ENCODE data around the gene MYBBP1A.

Gene MYBBP1A

DNA sequence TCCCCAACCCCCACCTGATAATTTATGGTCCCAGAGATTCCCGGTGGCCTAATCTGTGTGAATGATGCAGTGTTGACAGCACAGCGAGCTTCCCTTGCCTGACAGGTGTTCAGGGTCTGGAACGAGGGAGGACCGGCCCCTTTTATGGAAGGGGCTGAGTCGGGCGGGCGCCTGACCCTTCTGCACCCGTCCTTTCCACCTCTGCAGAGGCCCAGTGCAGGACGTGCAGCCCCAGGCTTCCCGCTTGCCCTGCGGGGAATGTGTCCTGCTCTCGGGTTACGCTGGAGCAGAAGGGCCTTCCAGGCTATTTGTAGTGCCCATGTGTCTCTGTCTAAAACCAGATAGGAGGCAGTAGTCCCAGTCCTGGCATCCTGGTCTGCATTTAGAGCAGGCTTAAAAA lies 45.4 kb upstream of the MYBBP1A start:
- TF ChIP-seq, protein P1, sequence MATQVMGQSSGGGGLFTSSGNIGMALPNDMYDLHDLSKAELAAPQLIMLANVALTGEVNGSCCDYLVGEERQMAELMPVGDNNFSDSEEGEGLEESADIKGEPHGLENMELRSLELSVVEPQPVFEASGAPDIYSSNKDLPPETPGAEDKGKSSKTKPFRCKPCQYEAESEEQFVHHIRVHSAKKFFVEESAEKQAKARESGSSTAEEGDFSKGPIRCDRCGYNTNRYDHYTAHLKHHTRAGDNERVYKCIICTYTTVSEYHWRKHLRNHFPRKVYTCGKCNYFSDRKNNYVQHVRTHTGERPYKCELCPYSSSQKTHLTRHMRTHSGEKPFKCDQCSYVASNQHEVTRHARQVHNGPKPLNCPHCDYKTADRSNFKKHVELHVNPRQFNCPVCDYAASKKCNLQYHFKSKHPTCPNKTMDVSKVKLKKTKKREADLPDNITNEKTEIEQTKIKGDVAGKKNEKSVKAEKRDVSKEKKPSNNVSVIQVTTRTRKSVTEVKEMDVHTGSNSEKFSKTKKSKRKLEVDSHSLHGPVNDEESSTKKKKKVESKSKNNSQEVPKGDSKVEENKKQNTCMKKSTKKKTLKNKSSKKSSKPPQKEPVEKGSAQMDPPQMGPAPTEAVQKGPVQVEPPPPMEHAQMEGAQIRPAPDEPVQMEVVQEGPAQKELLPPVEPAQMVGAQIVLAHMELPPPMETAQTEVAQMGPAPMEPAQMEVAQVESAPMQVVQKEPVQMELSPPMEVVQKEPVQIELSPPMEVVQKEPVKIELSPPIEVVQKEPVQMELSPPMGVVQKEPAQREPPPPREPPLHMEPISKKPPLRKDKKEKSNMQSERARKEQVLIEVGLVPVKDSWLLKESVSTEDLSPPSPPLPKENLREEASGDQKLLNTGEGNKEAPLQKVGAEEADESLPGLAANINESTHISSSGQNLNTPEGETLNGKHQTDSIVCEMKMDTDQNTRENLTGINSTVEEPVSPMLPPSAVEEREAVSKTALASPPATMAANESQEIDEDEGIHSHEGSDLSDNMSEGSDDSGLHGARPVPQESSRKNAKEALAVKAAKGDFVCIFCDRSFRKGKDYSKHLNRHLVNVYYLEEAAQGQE (IDR thresholded peaks at IDR 0.05; ENCODE audit: low read depth): no peak
- TF ChIP-seq EP300 (IDR thresholded peaks at IDR 0.05; ENCODE audit: borderline replicate concordance) (no peak), RAD21 (IDR thresholded peaks at IDR 0.05; ENCODE audit: low read depth) (no peak)

DNA sequence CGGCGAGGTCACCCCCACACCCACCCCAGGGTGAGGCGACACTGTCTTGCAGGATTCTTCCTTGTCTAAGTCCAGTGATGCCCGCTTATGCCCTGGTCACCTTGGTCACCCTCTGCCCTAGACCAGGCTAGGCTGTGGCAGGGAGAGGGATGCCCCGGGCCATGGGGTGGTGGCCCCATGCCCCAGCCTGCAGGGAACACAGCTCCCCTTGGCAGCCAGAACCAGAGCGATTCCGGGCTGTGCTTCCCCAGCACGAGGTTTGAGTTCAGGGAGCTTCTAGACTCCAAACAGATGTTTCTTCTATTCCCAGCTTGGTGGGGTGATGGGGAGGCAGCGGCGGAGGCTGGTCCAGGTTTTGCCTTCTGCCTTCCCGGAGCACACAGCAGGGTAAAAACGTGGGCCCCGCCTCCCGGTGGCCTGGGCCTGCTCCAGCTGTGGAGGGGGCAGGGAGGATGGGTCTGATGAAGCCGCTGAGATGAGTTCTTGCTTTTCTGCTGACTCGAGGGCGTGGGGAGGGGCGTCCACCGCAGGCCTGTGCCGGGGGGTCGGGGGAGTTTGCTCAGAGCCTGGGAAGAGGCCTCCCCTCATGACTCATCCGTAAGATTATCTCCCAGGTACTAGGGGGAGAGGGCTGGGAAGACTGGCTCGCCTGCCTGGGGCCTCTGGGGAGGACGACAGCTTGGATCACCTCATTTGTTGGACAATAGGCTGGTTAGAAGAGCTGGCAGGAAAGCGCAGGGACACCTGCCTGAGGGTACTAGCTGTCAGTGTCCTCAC lies 44.5 kb upstream of the MYBBP1A start:
- TF ChIP-seq, protein P2, sequence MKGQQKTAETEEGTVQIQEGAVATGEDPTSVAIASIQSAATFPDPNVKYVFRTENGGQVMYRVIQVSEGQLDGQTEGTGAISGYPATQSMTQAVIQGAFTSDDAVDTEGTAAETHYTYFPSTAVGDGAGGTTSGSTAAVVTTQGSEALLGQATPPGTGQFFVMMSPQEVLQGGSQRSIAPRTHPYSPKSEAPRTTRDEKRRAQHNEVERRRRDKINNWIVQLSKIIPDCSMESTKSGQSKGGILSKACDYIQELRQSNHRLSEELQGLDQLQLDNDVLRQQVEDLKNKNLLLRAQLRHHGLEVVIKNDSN (IDR thresholded peaks at IDR 0.05): no peak
- TF ChIP-seq TEAD4 (IDR thresholded peaks at IDR 0.05) (no peak), CEBPB (IDR thresholded peaks at IDR 0.05) (no peak), RAD21 (IDR thresholded peaks at IDR 0.05; ENCODE audit: low read depth) (no peak), EGR1 (IDR thresholded peaks at IDR 0.05) (no peak), CREB1 (IDR thresholded peaks at IDR 0.05; ENCODE audit: low read depth) (no peak), TAF1 (IDR thresholded peaks at IDR 0.05; ENCODE audit: low read depth) (no peak), EP300 (IDR thresholded peaks at IDR 0.05; ENCODE audit: borderline replicate concordance) (no peak), YY1 (IDR thresholded peaks at IDR 0.05; ENCODE audit: low read depth) (no peak), TCF12 (IDR thresholded peaks at IDR 0.05; ENCODE audit: low read depth) (no peak), FOXM1 (IDR thresholded peaks at IDR 0.05; ENCODE audit: borderline replicate concordance, low read depth) (no peak), NFIC (IDR thresholded peaks at IDR 0.05) (no peak), ZBTB7A (IDR thresholded peaks at IDR 0.05; ENCODE audit: low read depth) (no peak)
- TF ChIP-seq, protein P3, sequence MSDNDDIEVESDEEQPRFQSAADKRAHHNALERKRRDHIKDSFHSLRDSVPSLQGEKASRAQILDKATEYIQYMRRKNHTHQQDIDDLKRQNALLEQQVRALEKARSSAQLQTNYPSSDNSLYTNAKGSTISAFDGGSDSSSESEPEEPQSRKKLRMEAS (IDR thresholded peaks at IDR 0.05): no peak
- TF ChIP-seq, protein P1 (IDR thresholded peaks at IDR 0.05; ENCODE audit: low read depth): no peak

DNA sequence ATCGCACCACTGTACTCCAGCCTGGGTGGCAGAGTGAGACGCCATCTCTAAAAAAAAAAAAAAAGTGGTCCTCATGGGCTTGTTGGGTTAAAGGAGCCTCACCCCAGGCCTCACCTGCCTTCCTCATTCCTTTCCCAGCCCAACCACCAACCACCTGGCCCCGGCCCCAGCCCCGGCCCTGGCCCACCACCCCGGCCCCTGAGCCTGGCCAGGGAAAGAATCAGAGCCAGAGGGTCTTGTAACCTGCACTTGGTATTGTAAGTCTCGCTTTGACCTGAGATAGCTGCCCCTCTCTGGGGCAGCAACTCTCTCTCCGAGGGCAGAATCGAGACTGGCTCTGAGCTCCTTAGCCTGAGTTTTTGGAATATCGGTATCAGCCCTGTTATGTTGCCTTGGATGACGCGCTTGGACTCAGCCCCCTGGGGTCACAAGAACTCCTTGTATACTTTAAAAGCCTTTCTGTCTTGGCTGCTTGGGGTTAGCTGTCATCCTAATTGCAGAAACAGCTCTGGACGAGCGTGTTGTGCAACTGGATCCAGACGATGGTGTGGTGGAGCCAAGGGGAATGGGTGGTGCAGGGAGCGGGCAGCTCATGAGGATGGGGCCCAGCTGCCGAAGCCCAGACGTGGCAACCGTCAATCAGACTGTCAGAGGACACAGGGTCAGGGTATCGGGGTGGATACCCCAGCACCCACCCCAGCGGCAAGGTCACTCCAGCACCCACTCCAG lies 43.8 kb upstream of the MYBBP1A start:
- TF ChIP-seq, protein P2 (IDR thresholded peaks at IDR 0.05): no peak
- TF ChIP-seq YY1 (IDR thresholded peaks at IDR 0.05; ENCODE audit: low read depth): no peak
- TF ChIP-seq CREB1 (IDR thresholded peaks at IDR 0.05; ENCODE audit: low read depth): no peak
- no peak for TF ChIP-seq EGR1 (IDR thresholded peaks at IDR 0.05)
- TF ChIP-seq FOXM1 (IDR thresholded peaks at IDR 0.05; ENCODE audit: borderline replicate concordance, low read depth): no peak
- no peak for TF ChIP-seq CEBPB (IDR thresholded peaks at IDR 0.05)

DNA sequence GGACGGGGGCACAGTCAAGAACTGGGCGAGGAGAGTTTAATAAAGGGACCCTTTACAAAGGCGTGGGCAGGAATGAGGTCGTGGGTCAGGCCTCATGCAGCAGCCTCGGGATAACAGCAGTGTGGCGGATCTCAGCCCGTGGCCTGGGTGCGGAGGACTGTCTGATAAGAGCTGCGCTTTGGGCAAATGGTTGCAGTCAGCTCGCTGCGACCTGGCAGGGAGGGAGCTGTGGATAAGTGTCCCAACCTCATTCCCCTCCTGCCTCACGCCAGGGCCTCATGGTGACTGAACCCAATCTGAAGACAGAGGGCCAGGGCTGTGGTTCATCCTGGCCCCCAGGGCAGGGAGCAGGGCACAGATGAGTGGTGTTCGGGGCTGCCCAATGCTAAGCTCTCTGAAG lies 42.8 kb upstream of the MYBBP1A start:
- no peak for TF ChIP-seq TEAD4 (IDR thresholded peaks at IDR 0.05)
- no peak for TF ChIP-seq ZBTB7A (IDR thresholded peaks at IDR 0.05; ENCODE audit: low read depth)

DNA sequence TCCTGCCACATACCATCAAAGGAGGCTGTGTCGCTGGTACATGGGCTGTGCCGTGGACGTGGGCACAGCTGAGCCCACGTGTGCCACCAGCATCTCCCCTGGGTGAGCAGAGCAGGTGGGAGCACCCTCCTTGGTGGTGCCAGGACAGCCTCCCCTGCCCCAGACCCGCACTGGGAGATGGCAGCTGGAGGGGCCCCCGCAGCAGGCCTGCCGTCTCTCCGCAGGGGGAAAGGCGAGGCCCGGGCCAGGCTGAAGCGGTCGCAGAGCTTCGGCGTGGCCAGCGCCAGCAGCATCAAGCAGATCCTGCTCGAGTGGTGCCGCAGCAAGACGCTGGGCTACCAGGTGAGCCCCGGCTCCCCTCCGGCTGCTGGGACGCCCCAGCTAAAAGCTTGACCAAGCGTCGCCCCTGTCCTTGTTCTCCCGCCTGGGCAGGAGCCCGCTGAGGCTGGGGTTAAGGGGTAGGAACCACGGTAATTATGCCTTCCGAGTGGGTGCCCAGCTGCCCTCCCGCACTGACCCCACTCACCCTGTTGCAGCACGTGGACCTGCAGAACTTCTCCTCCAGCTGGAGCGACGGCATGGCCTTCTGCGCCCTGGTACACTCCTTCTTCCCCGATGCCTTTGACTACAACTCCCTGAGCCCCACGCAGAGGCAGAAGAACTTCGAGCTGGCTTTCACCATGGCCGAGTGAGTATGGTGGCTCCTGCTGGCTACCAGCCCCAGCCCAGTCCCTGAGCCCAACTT lies 41.6 kb upstream of the MYBBP1A start:
- TF ChIP-seq TCF12 (IDR thresholded peaks at IDR 0.05; ENCODE audit: low read depth) (no peak), TEAD4 (IDR thresholded peaks at IDR 0.05) (no peak), EP300 (IDR thresholded peaks at IDR 0.05; ENCODE audit: borderline replicate concordance) (no peak)

DNA sequence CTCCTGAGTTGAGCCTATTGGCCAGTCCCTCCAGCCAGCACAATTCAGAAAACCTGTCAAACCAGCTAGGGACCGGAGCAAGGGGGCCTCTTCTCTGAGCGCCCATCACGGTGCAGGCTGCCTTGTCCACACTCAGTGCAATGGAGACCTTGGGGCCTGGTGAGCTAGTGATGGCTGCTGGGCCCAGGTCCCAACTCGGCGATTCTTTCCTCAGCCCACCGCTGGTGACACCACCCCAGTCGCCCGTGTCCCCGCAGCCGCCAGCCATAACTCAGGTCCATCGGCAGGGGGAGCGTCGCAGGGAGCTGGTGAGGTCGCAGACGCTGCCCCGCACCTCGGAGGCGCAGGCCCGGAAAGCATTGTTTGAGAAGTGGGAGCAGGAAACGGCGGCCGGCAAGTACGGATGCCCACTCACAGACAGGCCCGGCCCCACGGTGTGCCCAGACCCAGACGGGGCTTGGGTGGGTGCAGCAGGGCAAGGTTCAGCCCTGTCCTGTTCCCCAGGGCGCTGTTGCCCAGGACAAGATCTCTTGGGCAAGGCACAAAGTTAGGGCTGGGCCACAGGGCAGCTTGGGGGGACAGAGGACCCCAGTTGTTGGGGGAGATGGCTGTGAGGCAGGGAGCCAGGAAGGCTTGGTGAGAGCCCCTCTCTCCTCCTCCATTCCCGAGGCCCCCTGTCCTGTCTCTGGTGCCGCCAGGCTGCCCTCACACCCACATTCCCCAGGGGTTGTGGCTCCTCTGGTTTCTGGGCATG lies 39.9 kb upstream of the MYBBP1A start:
- TF ChIP-seq RAD21 (IDR thresholded peaks at IDR 0.05; ENCODE audit: low read depth): no peak
- TF ChIP-seq TAF1 (IDR thresholded peaks at IDR 0.05; ENCODE audit: low read depth): no peak
- TF ChIP-seq YY1 (IDR thresholded peaks at IDR 0.05; ENCODE audit: low read depth): no peak
- peak; percentile 71; the same call in 1 of the 2 replicates for TF ChIP-seq ZBTB7A (IDR thresholded peaks at IDR 0.05; ENCODE audit: low read depth)
- TF ChIP-seq, protein P2 (IDR thresholded peaks at IDR 0.05): no peak
- TF ChIP-seq CREB1 (IDR thresholded peaks at IDR 0.05; ENCODE audit: low read depth): no peak
- 0 out of 2 replicates have a peak, but pooled peaks have one; percentile 14 for TF ChIP-seq EP300 (IDR thresholded peaks at IDR 0.05; ENCODE audit: borderline replicate concordance)
- TF ChIP-seq TEAD4 (IDR thresholded peaks at IDR 0.05): no peak
- no peak for TF ChIP-seq TCF12 (IDR thresholded peaks at IDR 0.05; ENCODE audit: low read depth)

Data from Ishikawa (cell line).